ENCODE data around the gene LRRC27. TPM values are rescaled to one million over a fixed set of nuclear protein-coding genes. Genes with fewer than 3 reads are reported as not detected.

The LRRC27 gene
- total and polyA plus RNA-seq, 8 donors = 2.5 to 11.1 (median 4.3) TPM

DNA sequence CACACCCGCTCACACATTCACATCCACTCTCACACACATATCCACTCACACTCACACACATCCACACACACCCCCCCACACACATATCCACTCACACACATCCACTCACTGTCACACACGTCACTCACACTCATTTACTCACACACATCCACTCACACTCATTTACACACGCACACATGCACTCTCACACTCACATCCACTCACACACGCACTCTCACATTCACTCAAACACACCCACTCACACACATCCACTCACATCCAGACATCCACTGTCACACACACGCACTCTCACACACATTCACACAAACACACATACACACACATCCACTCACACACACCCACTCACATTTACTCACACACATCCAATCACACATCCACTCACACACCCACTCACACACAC is 83.3 kb downstream of the LRRC27 start:
- Histone ChIP-seq H3K36me3 (no peaks in the 10 kb centered on the region), H3K27ac (no peak overlapping the region), H3K4me3 (no peak overlapping the region), H3K27me3 (no peaks in the 10 kb centered on the region), H3K9me3 (no peaks in the 10 kb centered on the region), H3K4me1 (peaks cover 72 to 76% (median 72%) of the 10 kb centered on the region in 3 donors)
- WGBS, 2 donors = 87 to 88% methylated on average over 5 of the region's 5 CpGs
- no peak for DNase-seq
- TF ChIP-seq, protein P1, sequence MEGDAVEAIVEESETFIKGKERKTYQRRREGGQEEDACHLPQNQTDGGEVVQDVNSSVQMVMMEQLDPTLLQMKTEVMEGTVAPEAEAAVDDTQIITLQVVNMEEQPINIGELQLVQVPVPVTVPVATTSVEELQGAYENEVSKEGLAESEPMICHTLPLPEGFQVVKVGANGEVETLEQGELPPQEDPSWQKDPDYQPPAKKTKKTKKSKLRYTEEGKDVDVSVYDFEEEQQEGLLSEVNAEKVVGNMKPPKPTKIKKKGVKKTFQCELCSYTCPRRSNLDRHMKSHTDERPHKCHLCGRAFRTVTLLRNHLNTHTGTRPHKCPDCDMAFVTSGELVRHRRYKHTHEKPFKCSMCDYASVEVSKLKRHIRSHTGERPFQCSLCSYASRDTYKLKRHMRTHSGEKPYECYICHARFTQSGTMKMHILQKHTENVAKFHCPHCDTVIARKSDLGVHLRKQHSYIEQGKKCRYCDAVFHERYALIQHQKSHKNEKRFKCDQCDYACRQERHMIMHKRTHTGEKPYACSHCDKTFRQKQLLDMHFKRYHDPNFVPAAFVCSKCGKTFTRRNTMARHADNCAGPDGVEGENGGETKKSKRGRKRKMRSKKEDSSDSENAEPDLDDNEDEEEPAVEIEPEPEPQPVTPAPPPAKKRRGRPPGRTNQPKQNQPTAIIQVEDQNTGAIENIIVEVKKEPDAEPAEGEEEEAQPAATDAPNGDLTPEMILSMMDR (IDR thresholded peaks at IDR 0.05) = no peak
- intact Hi-C loops (cut with DNase I) = no loop called here
- FAIRE-seq = no peak
- no peak for ATAC-seq

DNA sequence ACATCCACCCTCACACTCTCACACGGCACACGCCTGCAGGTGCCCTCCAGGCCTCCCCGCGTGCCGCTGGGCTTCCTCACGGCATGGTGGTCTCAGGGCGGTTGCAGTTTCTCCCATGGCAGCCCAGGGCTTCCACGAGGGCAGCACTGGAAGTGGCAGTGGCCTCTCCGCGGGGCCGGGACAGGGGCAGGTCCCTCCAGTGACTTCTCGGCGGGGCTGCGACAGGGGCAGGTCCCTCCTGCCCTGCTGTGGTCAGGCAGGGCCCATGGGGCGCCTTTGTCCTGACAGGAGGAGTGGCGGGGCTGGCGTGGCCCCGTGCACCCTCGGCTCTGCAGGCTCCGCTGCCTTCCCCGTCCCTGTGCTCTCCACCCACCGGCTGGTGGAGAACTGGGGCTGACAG is 84.0 kb downstream of the LRRC27 start:
- 86 to 87% methylated on average over 22 of the region's 22 CpGs for WGBS, 2 donors
- intact Hi-C loops (cut with DNase I) = no loop called here

DNA sequence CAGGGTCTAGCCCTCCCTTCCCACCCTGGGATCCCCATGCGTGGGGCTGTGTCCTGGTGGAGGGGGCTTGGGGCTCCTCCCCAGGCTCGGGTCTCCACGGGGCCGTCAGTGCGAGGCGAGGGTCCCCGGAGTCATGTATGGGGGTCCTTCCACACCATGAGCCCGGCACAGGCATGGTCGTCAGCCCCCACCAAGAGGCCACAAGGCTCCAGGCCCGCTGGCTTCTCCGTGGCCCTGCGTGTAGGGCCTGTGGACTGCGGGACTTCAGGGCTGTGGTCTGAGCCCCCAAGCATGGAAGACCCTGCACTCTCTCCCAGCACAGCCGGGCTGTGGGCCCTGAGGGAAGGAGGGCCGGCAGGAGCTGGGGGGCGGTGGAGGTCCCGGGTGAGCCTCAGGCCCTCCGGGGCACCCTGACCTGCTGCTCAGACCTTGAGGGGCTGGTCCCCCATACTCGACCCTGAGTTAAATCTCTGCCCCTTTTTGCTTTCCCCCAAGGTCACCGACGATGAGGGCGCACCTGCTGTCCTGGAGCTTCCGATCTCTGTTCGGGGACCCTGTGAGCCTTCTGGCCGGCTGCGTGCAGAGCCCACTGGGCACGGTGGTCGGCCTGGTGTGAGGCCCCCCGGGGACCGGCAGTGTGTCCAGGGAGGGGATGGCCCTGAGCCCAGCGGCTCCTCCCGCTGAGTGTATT is 84.7 kb downstream of the LRRC27 start:
- H3K27ac ChIP-seq = peak overlapping the region; percentile 87 to 98 (median 92)
- no peaks in the 10 kb centered on the region for H3K27me3 ChIP-seq
- peak in 2 of 6 donors; percentile 52 to 81 for DNase-seq
- 70% methylated on average over 32 of the region's 32 CpGs for WGBS, 2 donors
- no peak for ATAC-seq
- H3K4me1 ChIP-seq = peaks cover 72 to 77% (median 72%) of the 10 kb centered on the region in 3 donors
- intact Hi-C loops (cut with DNase I) = no loop called here
- H3K36me3 ChIP-seq = no peaks in the 10 kb centered on the region
- no peak overlapping the region for H3K4me3 ChIP-seq
- no peaks in the 10 kb centered on the region for H3K9me3 ChIP-seq
- FAIRE-seq = no peak
- TF ChIP-seq, protein P1 (IDR thresholded peaks at IDR 0.05) = no peak

More for the DNA sequence above, 84.0 kb downstream of the LRRC27 start:
- Histone ChIP-seq H3K27ac (peak overlapping the region in 2 of 4 donors; percentile 92 to 98), H3K36me3 (no peaks in the 10 kb centered on the region), H3K4me1 (peaks cover 72 to 76% (median 72%) of the 10 kb centered on the region in 3 donors), H3K9me3 (no peaks in the 10 kb centered on the region), H3K4me3 (no peak overlapping the region), H3K27me3 (no peaks in the 10 kb centered on the region)
- DNase-seq = peak in 2 of 6 donors; percentile 38 to 78
- no peak for ATAC-seq
- no peak for FAIRE-seq
- TF ChIP-seq, protein P1 (IDR thresholded peaks at IDR 0.05) = no peak

DNA sequence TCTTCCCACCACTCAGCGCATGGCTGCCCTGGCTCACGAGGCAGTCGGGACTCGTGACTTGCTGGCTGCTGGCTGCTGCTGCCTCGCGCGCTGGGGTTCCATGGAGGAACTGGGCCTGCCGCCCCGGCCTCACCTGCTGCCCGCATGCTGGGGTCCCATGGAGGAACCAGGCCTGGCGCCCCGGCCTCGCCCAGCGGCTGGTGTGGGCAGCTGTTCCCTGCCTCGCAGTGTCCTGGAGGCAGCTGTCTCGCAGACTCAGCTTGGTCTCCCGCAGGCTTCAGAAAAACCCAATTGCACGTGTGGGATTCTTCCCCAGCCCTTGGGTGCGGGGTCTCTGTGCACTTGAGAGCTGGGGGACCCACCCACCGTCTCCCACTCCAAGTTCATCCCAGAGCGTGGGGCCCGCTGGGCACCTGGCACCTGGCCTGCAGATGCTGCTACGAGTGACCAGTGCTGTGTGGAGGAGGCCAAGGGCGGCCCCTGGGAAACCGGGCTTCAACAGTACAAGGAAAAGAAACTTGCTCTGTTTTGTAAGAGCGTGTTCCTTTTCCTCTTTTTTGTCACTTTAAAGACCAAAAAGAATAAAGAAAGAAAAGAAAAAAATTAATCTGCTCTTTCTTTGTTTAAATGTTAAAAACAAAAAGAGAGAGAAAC is 85.4 kb downstream of the LRRC27 start:
- Histone ChIP-seq H3K27me3 (no peaks in the 10 kb centered on the region), H3K9me3 (no peaks in the 10 kb centered on the region), H3K27ac (peak overlapping the region; percentile 87 to 98 (median 92)), H3K36me3 (no peaks in the 10 kb centered on the region), H3K4me3 (no peak overlapping the region), H3K4me1 (peaks cover 72 to 77% (median 72%) of the 10 kb centered on the region in 3 donors)
- FAIRE-seq = no peak
- 43 to 51% methylated on average over 21 to 26 of the region's 26 CpGs for WGBS, 2 donors
- ATAC-seq = no peak
- DNase-seq = peak in 5 of 6 donors; percentile 46 to 86 (median 67)
- intact Hi-C loops (cut with DNase I) = no loop called here
- TF ChIP-seq, protein P1 (IDR thresholded peaks at IDR 0.05) = no peak

Data from pancreas (tissue), 10 donors.